Stimulated activated CD4-positive, alpha-beta T cell treated with anti-CD3 and anti-CD28 coated beads, TNF-alpha, amount 100 ng/mL, for 1 hour (primary cell): ENCODE results near the gene RNF130.

Experiments used
- DNase-seq, 3 donors: peaks; one replicate each; pipeline ENCODE4 v3.0.0-alpha.2; 2020; ENCODE audit warnings: low read depth in 3 of 3, low spot score in 1 of 3

The RNF130 gene, protein sequence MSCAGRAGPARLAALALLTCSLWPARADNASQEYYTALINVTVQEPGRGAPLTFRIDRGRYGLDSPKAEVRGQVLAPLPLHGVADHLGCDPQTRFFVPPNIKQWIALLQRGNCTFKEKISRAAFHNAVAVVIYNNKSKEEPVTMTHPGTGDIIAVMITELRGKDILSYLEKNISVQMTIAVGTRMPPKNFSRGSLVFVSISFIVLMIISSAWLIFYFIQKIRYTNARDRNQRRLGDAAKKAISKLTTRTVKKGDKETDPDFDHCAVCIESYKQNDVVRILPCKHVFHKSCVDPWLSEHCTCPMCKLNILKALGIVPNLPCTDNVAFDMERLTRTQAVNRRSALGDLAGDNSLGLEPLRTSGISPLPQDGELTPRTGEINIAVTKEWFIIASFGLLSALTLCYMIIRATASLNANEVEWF

DNA sequence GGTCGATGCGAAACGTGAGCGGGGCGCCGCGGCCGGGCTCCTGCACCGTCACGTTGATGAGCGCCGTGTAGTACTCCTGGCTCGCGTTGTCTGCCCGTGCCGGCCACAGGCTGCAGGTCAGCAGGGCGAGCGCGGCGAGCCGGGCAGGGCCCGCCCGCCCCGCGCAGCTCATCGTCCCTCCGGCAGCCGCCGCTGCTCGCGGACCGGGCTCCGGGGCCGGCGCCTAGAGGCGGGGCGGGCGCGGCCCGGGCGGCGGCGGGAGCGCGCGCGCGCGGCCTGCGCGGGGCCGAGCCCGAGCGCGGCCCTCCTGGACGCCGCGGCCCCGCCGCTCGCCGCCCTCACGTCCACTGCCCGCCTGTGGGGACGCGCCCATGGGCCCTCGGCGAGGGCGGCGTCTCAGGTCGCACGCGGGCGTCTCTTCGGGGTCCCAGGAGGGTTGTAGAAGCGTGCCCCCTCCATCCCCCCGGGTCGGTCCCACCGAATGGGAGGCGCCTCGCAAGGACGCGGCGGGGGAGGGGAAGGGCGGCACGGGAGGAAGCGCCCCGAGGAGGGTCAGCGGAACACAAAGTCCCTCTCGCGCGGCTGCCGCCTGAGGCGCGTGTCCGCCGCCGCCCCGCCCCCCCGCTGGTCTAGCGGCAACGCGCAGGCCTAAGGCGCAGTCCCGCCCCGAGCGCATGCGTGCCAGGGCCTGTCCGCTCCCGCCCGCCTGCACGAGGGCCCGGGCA lies at the start of gene RNF130:
Gene RNF130, minus strand, starts transcription at position 229 of the 725 bp plus-strand sequence. Its CDS starts 57 bp downstream, at position 172.
- DNase-seq: peak; percentile 67 to 81 (median 68)

DNA sequence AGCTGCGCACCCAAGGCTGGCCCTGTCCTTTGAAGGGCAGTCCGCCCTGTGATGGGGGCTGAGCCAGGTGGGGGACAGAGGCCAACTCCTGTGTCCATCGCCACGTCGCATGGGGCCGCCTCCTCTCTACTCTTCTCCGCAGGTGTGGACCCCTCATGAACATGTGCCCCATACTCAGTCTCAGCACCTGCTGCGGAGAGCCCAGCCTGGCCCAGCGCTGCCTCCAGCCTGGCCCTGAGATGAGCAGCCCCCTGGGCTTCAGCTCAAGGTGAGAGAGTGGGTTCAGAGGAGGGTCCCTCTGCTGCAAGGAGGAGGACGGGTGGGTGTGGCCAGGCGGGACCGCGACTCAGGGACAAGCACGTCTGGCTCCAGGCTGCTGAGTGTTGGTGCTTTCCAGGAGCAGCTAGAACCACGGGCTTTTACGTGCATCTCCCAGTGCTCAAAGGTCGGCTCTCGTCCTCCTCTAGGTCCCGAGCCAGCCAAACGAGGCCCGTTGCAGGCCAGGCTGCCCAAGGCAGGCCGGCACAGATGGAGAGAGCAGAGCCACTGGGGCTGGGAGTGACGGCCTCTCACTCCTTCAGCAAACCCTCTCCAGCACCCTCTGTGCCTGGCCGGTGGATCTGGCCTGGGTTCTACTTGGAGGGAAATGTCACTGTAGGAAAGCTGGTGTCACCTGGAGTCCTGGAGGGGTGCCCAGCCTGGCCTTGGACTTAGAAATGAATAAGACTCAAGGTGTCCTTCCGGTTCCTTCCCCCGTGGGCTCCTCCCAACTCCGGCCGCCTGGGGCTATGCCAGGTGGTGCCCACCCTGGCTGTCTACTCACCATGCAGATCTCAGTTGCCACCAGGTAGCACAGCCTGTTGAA lies 48.9 kb upstream of the RNF130 start:
- DNase-seq: no peak

DNA sequence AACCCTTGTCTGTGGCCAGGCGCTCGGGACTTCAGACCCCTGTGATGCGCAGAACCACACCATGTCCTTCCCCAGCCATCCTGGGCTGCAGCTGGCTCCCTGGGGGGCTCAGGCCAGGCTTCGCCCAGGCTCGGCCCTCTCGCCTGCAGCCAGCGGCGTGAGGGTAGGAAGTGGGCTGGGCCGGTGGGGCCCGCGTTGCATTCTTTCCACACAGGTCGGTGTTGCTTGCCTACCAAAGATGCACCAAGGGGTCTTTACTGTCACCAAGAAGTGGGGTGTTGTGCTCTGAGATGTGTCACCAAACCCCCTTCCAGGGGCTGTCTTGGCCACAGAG lies 48.3 kb upstream of the RNF130 start:
- no peak for DNase-seq

DNA sequence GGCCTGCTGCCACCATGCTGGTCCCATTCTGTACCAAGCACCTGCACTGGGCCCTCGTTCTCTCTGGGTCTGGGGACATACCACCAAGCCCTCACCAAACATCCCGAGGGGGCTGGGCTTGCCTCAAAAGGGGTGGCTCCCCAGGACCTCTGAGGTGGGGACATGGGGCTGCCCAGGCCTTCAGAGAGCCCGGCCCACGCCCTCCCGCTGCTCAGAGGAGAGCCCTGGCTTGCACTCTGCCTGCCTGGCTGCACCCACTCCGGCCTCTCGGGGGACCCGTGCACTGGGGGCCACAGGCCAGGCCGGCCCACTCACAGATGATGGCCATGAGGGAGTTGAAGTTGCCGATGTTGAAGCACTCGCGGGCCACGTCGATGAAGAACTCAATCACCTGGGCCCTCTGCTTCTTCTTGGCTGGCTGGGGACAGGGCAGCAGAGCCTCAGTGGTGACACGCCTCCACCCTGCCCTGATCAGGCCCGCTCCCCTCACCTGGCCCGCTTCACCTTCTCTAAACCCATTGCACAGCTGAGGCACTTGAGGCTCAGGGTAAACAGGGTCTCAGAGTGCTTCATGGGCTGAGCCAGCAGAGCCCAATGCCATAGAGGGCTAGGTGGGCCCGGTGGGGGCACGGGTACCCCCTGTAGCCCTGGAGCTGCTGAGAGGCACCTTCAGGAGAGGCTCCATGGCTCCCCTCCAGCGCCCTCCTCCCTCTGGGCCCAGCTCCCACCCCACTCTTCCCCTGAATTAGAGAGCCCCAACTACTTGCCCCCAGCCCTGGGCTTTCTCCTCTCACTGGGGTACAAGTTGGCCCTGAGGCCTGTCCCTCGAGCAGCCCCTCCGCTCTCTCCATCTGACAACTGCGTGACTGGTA lies 47.7 kb upstream of the RNF130 start:
- no peak for DNase-seq

DNA sequence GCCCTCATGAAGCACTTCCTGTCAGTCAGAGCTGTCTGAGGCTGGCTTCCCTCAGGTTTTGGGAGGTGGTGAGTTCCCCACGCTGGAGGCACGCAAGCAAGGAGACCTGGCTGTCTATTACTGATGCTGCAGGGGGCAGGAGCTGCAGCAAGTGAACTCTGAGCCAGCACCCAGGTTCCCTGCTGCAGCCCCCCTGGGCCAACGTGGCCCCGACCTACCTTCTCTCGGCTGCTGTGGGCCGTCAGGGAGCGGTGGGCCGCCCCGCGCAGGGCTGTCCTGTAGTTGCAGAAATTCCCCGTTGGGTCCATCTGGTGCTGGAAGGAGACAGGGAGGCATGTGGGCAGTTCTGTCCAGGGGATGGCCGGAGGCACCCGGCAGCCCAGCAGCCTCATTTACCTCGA lies 46.8 kb upstream of the RNF130 start:
- DNase-seq: no peak

DNA sequence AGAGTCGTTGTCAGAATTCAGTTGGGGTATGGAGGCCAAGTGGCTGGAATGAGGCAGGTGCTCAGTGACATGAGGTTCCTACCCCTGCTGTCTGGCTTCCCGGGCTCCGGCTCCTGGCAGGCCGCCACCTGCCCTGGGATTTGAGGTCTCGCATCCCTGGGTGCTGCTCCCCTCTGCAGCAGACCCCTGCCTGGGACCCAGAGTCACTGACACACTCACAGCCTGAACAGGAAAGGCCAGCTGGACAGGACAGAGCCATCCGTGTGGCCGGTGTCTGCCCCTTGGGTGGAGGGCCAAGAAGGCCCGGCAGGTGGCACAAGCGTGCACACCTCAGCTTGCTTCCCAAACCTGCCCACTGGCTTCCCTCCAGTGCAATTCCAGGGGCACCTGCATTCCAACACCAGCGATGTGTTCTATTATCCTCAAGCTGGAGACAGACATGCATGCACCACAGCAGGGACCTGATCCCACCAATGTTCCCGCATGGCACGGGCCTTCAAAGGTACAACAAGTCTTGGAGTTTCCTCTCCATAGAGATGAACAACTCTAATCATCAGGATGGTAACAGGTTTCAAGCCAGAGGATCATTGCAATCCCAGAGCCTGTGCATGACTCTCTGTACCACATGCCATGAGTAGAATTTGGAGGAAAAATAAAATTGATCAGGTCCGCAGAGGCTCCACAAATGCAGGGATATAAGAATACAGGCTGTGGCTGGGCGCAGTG lies 45.6 kb upstream of the RNF130 start:
- DNase-seq: no peak

DNA sequence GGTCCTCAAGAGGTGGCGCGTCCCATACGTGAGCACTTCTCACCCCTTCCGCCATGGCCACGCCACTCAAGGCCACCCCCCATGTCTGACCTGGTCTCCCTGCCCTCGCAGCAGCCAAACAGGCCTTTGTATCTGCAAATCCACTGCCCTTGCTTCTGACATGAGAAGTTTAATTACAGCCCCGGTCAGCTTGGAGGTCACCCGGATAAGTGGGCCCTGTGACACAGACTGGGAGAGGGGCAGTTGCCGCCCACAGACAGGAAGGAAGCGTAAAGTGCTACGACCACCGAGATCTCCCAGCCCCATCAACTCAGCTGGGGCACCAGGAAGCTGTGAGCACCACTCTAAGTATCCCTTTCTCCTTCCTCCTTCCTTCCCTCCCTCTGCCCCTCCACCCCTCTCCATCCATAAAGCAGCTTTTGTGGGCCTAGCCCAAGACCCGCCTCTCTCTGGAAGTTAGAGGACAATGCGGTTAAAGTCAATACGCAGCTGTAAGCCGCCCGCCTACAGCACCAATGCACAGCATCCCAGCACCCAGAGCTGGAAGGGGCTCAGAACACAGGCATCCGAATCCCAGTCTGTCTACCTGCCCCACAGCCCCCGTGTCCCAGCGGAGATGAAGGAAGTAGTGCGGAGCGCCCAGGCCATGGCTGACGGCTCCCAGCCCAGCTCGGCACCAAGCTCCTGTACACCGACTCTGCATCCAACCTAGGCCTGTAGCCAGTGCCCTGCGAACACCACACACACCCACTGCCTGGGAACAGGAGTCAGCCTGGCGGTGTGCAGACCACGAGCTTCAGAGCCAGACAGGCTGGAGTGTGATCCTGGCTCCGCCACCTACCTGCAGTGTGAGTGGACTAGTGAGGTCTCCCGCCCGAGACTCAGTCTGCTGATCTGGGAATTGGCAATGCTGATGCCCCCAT lies 44.8 kb upstream of the RNF130 start:
- DNase-seq: no peak

DNA sequence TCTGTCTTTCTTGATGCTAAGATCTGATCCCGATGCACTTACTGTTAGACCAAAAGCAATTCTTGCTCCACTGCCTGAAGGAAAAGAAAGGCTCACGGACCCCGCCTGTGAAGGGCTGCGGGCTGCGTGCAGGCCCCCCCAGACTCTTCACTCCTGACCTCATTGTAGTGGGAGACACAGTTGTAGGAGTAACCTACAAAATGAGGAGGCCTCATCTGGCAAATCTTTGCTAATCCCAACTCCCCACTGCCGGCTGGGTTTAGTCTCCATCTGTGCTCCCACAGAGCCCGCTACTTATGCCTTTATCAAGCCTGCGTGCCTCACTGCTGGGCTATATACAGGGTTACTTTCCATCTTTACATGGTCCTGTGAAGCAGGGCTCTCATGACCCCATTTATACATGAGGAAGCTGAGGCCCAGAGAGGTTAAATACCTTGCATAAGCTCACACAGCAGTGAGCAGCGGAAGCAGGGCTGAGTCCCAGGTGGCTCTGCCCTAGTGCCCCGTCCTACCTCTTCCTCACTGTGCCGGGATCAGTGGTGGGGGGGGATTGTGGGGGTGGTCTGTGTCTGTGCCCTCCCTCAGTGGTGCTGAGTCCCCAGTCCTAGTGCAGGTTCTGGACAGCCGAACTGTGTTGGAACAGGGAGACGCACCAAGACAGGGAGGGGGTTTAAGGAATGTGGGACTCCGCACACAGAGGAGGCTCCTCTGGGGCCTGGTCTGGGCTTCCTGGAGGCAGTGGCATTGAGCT lies 43.9 kb upstream of the RNF130 start:
- DNase-seq: no peak

DNA sequence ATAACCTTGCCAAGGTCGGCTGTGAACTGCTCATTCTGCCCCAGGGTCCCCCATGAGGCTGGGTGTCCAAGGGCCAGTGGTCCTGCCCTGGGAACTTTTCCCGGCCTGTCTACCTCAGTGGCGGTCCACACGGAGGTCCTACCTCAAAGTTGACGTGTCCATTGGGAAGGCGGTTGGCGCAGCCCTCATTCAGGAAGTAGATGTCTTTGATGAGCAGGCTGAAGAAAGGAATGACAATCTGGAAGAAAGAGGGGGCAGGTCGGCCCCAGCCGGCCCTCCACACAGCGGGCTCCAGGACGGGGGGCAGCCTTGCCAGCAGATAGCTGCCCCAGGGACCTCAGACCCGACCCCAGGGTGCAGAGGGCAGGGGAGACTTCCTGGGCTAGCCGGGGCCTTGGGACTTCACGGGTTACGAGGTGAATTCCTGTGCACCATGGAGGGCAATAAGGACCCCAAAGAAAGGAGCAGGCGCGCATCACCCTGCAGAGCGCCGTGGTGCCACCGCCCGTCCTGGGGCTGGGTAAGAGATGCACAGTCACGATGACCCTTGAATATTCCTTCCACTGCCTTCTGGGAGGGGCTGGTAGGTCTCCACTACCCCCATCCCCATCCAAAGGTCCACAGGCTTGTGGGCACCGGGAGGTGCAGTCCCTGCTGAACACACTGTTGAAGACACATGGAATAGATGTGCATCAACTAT lies 42.9 kb upstream of the RNF130 start:
- no peak for DNase-seq

DNA sequence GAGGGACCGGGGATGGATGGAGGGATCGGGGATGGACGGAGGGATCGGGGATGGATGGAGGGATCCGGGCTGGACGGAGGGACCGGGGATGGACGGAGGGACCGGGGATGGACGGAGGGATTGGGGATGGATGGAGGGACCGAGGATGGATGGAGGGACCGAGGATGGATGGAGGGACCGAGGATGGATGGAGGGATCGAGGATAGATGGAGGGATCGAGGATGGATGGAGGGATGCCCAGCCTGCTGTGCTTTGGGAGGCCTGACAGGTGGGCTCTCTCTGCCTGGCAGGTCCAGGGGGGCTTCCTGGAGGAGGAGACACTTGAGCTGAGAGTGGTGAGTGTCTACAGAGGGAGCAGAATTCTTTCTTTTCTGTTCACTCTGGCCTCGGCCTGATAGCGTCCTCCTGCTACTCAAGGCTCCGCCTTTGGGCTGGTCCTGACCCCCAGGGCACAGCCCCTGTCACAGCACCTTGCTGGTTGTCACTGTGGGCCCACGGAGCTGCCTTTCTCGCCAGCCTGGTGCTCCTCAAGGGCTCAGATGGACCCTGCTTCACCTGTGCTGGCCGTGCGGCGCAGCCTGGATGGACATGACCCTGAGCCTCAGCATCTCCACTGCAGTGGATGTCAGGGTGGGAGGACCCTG lies 42.2 kb upstream of the RNF130 start:
- DNase-seq: no peak

DNA sequence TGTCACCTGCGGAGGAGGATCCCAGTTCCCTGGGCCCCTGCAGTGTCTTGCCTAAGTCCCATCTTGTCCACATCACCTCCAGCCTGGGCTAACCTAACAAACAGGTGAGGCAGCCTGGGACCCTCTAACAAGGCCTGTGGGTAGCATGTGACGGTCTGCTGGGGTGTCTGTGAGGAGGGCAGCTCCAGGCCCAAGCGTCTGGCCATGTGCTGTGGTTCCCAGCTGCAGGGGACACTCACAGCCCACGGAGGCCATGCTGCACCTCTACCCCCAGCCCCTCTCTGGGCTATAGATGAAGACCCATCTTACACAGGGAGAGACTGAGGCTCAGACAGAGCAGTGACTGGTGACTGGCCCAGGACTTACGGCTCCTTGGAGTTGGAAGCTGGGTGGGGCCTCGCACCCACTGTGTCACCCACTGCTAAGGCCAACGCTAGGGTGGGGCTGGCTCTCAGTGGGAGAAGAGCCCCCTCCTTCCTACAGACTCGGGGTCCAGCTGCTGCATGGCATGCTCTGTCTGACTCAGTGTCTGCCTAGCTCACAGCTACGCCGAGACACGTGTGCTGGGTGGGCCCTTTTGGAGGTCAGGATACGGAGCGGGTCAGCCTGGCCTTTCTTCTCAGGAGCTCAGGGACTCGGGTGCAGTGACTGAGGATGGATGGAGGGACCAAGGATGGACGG lies 40.8 kb upstream of the RNF130 start:
- DNase-seq: no peak

DNA sequence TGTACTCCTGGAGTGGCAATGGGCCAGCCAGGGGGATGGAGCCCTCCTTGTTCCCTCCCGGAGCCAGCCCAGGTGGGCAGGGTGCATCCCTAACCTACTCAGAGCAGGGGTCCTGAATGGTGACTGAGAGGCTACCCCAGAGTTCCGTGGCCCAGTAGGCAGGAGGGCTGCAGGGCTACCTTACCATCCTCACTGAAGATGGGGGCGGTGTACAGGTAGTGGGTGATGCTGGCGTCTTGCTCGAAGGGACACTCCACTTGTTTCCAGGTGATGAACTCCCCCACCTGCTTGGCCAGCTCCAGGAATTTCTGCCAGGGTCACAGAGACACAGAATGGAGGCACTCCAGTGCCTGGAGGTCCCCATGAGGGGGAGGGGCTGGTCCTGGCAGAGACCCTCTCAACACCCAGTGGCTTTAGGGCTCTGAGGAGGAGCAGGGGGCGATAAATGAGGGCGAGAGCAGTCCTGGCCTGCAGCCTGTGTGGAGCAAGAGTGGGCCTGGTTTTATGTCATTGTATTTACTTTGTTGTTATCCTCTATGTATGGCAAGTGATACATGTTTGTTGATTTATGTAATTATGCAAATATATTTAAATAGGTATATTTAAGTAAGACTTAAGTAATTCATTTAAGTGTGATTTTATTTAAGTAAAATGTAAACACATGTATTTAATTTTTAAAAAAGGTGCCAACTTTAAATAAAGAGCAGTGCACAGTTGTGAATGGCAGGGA lies 39.9 kb upstream of the RNF130 start:
- no peak for DNase-seq

DNA sequence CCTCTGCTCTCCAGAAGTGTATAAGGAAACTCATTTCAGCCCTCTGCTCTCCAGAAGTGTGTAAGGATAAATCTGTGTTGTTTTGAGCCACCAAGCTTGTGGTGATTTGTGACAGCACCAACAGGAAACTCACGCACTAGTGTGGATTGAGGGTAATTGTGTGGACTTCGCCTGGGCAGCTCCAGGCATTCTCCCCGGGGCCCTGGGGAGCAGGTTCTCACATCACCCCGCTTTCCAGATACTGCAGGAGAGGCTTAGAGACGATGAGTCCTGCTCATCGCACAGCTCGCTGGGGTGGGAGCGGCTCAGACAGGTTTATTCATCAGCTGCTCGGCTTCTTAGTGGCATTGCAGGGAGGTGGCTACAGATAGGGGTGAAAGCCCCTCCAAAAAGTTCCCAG lies 38.4 kb upstream of the RNF130 start:
- no peak for DNase-seq

DNA sequence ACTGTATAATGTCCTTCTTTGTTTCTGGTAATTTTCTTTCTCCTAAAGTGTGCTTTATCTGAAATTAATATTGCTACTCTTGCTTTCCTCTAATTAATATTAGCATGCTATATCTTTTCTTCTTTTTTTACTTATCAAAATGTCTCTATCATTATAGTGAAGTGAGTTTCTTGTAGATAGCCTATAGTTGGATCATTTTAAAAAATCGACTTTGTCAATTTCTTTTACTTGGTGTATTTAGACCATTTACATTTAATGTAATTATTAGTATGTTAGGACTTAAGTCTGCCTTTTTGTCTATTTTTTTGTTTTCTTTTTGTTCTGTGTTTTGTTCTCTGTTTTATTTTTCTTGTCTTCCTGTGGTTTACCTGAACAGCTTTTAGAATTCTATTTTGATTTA lies 35.4 kb upstream of the RNF130 start:
- DNase-seq: no peak

DNA sequence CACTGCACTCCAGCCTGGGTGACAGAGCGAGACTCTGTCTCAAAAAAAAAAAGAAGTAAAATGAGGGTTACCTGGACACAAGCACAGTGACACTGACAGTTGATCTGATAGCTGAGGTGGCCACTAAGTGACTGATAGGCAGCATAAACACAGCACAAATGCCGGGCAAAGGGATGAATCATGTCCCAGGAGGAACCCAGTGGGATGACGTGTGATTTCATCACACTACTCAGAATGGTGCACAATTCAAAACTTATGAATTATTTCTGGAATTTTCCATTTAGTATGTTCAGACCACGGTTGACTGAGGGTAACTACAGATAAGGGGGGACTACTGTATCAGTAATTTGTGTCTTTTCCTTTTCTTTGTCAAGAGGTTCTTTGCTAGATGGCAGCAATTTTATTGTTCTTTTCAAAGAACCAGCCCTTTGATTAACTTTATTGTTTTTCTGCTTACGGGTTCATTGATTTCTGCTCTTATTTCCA lies 34.3 kb upstream of the RNF130 start:
- no peak for DNase-seq

DNA sequence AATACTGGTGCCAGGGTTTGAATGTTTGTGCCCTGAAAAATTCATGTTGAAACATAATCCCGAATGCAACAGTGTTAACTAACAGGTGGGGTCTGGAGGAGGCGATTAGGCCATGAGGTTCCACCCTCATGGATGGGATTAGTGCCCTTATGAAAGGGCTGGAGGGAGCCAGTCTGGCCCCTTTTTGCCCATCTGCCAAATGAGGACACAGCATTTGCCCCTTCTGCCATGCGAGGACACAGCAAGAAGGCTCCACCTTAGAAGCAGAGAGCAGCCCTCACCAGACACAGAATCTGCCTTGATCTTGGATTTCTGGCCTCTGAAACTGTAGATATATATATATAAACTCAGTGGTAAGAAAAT lies 32.6 kb upstream of the RNF130 start:
- DNase-seq: no peak
